Measurements from ENCODE around the gene GPR17. TPM values are rescaled to one million over a fixed set of nuclear protein-coding genes. Genes with fewer than 3 reads are reported as not detected.

GPR17 gene
- total RNA-seq, 2 donors from 2014 or later, result 0.31 TPM; not detected in 1

DNA sequence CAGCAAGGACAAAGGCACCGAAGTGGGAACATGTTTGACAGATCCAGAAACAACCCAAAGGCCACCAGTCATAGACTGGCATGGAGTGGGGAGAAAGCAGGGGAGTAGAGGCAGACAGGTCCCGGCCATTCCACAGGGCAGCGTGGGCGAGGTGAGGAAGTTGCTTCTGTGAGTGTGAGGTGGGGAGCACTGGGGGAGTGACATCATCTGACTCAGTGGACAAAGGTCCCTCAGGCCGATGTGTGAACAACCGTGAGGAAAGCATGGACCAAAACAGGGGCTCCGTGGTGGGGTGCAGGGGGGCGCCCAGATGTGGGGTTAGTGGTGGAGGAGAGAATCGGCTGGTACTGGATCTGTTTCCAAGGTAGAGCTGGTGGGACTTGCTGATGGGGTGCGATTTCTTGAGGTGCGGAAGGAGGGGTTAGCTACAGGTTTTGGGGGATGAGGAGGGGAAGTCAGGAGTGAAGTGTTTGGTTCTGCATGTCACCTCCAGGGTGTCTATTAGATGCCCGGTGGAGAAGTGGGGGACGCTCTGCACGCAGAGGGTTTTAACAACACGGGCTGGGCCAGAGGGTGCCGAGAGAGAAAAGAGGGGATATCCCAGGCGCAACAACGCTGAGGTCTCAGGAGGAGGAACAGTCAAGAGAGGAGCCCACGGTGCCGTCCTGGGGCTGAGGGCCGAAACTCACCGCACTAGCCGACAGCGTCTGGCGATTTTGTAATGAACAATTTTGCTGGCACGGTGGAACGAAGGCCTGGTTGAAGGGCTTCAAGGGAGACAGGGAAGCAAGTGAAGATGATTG, 52.8 kb downstream of the GPR17 start:
- no peak for ATAC-seq
- intact Hi-C loops (cut with DNase I, micrococcal nuclease), result no loop called here
- no peak for DNase-seq

DNA sequence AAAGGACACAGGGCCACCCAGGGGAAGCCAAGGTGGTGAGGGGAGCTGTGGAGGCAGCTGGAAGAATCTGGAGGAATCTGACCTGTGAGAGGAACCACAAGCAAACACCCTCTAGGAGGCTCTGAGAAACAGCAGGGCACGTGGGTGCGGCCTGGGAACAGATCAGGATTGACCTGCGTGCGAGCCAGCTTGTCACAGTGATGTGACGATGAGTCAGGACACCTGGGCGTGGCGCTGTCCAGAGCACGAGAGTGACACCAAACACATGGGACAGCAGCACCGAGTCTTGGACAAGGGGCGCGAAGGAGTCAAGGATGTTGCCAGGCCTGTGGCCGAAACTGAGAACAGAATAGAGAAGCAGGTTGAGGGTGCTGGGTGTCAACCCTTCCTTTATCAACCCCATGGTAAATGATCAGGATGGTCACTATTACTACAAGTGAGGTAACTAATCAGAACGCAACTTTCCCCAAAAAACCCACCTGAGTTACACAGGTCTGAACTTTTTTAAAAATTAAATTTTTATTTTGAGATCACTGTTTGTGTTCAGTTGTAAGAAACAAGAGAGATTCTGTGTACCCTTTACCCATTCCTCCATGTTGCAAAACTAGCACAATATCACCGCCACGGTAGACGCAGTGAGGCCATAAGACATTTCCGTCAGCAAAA, 54.7 kb downstream of the GPR17 start:
- intact Hi-C loops (cut with DNase I, micrococcal nuclease), result no loop called here

DNA sequence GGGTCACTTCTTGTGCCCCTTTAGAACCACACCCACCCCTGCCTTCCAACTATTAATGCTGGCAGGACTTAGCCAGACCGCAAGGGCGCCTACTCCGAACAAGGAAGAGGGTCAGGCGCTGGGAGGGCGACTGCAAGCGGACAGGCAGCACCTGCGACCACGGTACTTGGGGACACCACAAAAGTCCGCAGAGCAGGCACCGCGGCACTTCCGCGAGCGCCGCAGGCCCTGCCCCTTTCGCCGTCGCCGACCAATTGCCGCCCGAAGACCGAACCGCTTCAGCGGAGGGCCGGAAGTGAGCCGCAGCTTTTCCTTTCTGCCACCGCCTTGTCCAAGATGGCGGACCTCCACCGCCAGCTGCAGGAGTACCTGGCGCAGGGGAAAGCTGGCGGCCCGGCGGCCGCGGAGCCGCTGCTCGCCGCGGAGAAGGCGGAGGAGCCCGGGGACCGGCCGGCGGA, 55.3 kb downstream of the GPR17 start, which contains the start of gene SFT2D3:
TSS of gene SFT2D3 (plus strand) at position 305 of the 458 bp plus-strand sequence. CDS start at position 337, 32 bp downstream.
- peak; percentile 93 to 94 for DNase-seq
- intact Hi-C loops (cut with DNase I, micrococcal nuclease), result no loop called here
- ATAC-seq, result peak; percentile 83

More for the DNA sequence above, 54.7 kb downstream of the GPR17 start:
- DNase-seq, result peak; percentile 88 to 94
- ATAC-seq, result peak; percentile 69

- DNase-seq, result peak; percentile 76 to 86
- intact Hi-C loops (cut with DNase I, micrococcal nuclease), result no loop called here
- peak; percentile 67 for ATAC-seq
Measured at GRCh38 chr2:127701651-127702394, 55.9 kb downstream of the GPR17 start.

Other genes starting within 250 kb of the GPR17 start
- 1 to 10 TPM; 2.9 to 3.6 TPM for gene PROC, start 227.7 kb upstream of the GPR17 start, total RNA-seq
- 10 to 100 TPM; 32.9 to 39.5 TPM for gene IWS1, start 119.7 kb upstream of the GPR17 start, total RNA-seq
- gene MYO7B, start 110.5 kb upstream of the GPR17 start, total RNA-seq, result 100 to 1,000 TPM; 244 to 262 TPM
- gene LIMS2, start 29.4 kb downstream of the GPR17 start, total RNA-seq, result 10 to 100 TPM in 1 of 2 donors, 1 to 10 TPM in 1; 9.2 to 50.2 TPM
- 1 to 10 TPM; 8.5 to 9.0 TPM for gene SFT2D3, start 55.3 kb downstream of the GPR17 start, total RNA-seq
- 10 to 100 TPM; 46.0 to 47.4 TPM for gene WDR33, start 165.0 kb downstream of the GPR17 start, total RNA-seq
- 10 to 100 TPM; 17.8 to 19.1 TPM for gene POLR2D, start 212.0 kb downstream of the GPR17 start, total RNA-seq
- 10 to 100 TPM; 13.8 to 15.0 TPM for gene AMMECR1L, start 239.8 kb downstream of the GPR17 start, total RNA-seq